ENCODE measurements around the gene TSHR. TPM values are rescaled to one million over a fixed set of nuclear protein-coding genes. Genes with fewer than 3 reads are reported as not detected.

The TSHR gene
- total RNA-seq, 1 donor from 2014 or later: not detected

GRCh38 chr14:80919622-80920021 is 35.8 kb upstream of the TSHR start:
- H3K9ac ChIP-seq: no peak overlapping the region
- Mint-ChIP-seq H3K27me3 (ENCODE audit: insufficient read depth, low read depth) (no peaks in the 10 kb centered on the region), H3K9me3 (peaks cover under 1% of the 10 kb centered on the region)

GRCh38 chr14:80923368-80923767 is 32.1 kb upstream of the TSHR start:
- no peak for DNase-seq (ENCODE audit: low spot score)
- H3K9me3 ChIP-seq (ENCODE audit: low read depth): no peaks in the 10 kb centered on the region
- H3K27me3 Mint-ChIP-seq (ENCODE audit: insufficient read depth, low read depth): peaks cover 3% of the 10 kb centered on the region
- H3K4me2 ChIP-seq: no peak overlapping the region
- no peaks in the 10 kb centered on the region for H3K79me2 ChIP-seq (ENCODE audit: low read depth)
- H3K4me1 ChIP-seq: no peaks in the 10 kb centered on the region
- no peaks in the 10 kb centered on the region for H3K36me3 ChIP-seq
- no peak for TF ChIP-seq CTCF (IDR thresholded peaks at IDR 0.05)
- no peak for TF ChIP-seq EZH2 (IDR thresholded peaks at IDR 0.05)
- TF ChIP-seq EZH2phosphoT487 (IDR thresholded peaks at IDR 0.05): no peak
- no peaks in the 10 kb centered on the region for H4K20me1 ChIP-seq (ENCODE audit: low read depth)
- no peaks in the 10 kb centered on the region for H3K27me3 ChIP-seq
- peaks cover 6% of the 10 kb centered on the region for H3K4me1 Mint-ChIP-seq
- no peak overlapping the region for H3K4me3 Mint-ChIP-seq
- H3K9me3 Mint-ChIP-seq: peaks cover 6% of the 10 kb centered on the region
- no peak overlapping the region for H3K27ac Mint-ChIP-seq
- no peak overlapping the region for H2AFZ ChIP-seq (replicated peaks)
- no peak overlapping the region for H3K27ac ChIP-seq
- H3K4me3 ChIP-seq: no peak overlapping the region
- no peak overlapping the region for H3K9ac ChIP-seq
- H3K36me3 Mint-ChIP-seq: peaks cover 9% of the 10 kb centered on the region
- H3F3A ChIP-seq (ENCODE audit: low read depth): no peaks in the 10 kb centered on the region

More at GRCh38 chr14:80919622-80920021, 35.8 kb upstream of the TSHR start:
- H3K4me1 Mint-ChIP-seq: peaks cover 6% of the 10 kb centered on the region
- Histone ChIP-seq H3K4me2 (no peak overlapping the region), H3F3A (ENCODE audit: low read depth) (no peaks in the 10 kb centered on the region), H3K79me2 (ENCODE audit: low read depth) (no peaks in the 10 kb centered on the region), H3K9me3 (ENCODE audit: low read depth) (no peaks in the 10 kb centered on the region), H3K4me1 (no peaks in the 10 kb centered on the region), H4K20me1 (ENCODE audit: low read depth) (no peaks in the 10 kb centered on the region), H3K27me3 (no peaks in the 10 kb centered on the region), H3K36me3 (no peaks in the 10 kb centered on the region), H3K4me3 (no peak overlapping the region), H2AFZ (replicated peaks) (no peak overlapping the region), H3K27ac (no peak overlapping the region)
- TF ChIP-seq EZH2phosphoT487 (IDR thresholded peaks at IDR 0.05): no peak
- no peak overlapping the region for H3K4me3 Mint-ChIP-seq
- no peak overlapping the region for H3K27ac Mint-ChIP-seq
- peaks cover 12% of the 10 kb centered on the region for H3K36me3 Mint-ChIP-seq
- DNase-seq (ENCODE audit: low spot score): no peak

GRCh38 chr14:80924365-80925103 is 30.9 kb upstream of the TSHR start:
- H3K36me3 Mint-ChIP-seq: peaks cover 13% of the 10 kb centered on the region
- Histone ChIP-seq H3F3A (ENCODE audit: low read depth) (no peaks in the 10 kb centered on the region), H3K36me3 (no peaks in the 10 kb centered on the region), H3K4me3 (no peak overlapping the region), H3K27me3 (no peaks in the 10 kb centered on the region), H2AFZ (replicated peaks) (no peak overlapping the region), H3K9me3 (ENCODE audit: low read depth) (no peaks in the 10 kb centered on the region), H3K4me1 (no peaks in the 10 kb centered on the region), H3K4me2 (no peak overlapping the region), H3K9ac (no peak overlapping the region), H4K20me1 (ENCODE audit: low read depth) (no peaks in the 10 kb centered on the region), H3K79me2 (ENCODE audit: low read depth) (no peaks in the 10 kb centered on the region), H3K27ac (no peak overlapping the region)
- H3K4me1 Mint-ChIP-seq: peaks cover 6% of the 10 kb centered on the region
- peaks cover 3% of the 10 kb centered on the region for H3K27me3 Mint-ChIP-seq (ENCODE audit: insufficient read depth, low read depth)
- H3K27ac Mint-ChIP-seq: no peak overlapping the region
- TF ChIP-seq EZH2 (IDR thresholded peaks at IDR 0.05): no peak
- TF ChIP-seq EZH2phosphoT487 (IDR thresholded peaks at IDR 0.05): no peak
- no peak for TF ChIP-seq CTCF (IDR thresholded peaks at IDR 0.05)
- no peak for DNase-seq (ENCODE audit: low spot score)
- H3K9me3 Mint-ChIP-seq: peaks cover 6% of the 10 kb centered on the region
- H3K4me3 Mint-ChIP-seq: no peak overlapping the region

- no peak overlapping the region for H3K4me3 Mint-ChIP-seq
- H3K9me3 Mint-ChIP-seq: peaks cover 6% of the 10 kb centered on the region
- no peaks in the 10 kb centered on the region for H3K4me1 ChIP-seq
- no peaks in the 10 kb centered on the region for H3K36me3 ChIP-seq
- no peaks in the 10 kb centered on the region for H3F3A ChIP-seq (ENCODE audit: low read depth)
- H3K27ac ChIP-seq: no peak overlapping the region
- H2AFZ ChIP-seq (replicated peaks): no peak overlapping the region
- peaks cover 16% of the 10 kb centered on the region for H3K36me3 Mint-ChIP-seq
- no peak for DNase-seq (ENCODE audit: low spot score)
- no peaks in the 10 kb centered on the region for H3K9me3 ChIP-seq (ENCODE audit: low read depth)
- no peak overlapping the region for H3K4me2 ChIP-seq
- H3K27ac Mint-ChIP-seq: no peak overlapping the region
- no peaks in the 10 kb centered on the region for H4K20me1 ChIP-seq (ENCODE audit: low read depth)
- H3K9ac ChIP-seq: no peak overlapping the region
- H3K4me1 Mint-ChIP-seq: peaks cover 6% of the 10 kb centered on the region
- no peak overlapping the region for H3K4me3 ChIP-seq
- H3K79me2 ChIP-seq (ENCODE audit: low read depth): no peaks in the 10 kb centered on the region
- TF ChIP-seq EZH2phosphoT487 (IDR thresholded peaks at IDR 0.05): no peak
- no peaks in the 10 kb centered on the region for H3K27me3 ChIP-seq
- H3K27me3 Mint-ChIP-seq (ENCODE audit: insufficient read depth, low read depth): peaks cover 3% of the 10 kb centered on the region
These were observed 28.9 kb upstream of the TSHR start for GRCh38 chr14:80926397-80927082.
